Ectodermal cell (in vitro differentiated cells): ENCODE results near the gene STYXL2.

Source experiments
- H3K27ac ChIP-seq: 2 replicates; pipeline ENCODE4 v1.7.0; 2013; ENCODE audit warnings: mild to moderate bottlenecking, low read depth, low read length; ENCODE audit not compliant: insufficient read depth, poor library complexity, severe bottlenecking
- H3K27me3 ChIP-seq: 2 replicates; pipeline ENCODE4 v1.7.0; 2013; ENCODE audit warnings: mild to moderate bottlenecking, low read length; ENCODE audit not compliant: insufficient read depth, control insufficient read depth, poor library complexity, severe bottlenecking
- H3K36me3 ChIP-seq: one replicate; pipeline ENCODE4 v1.7.0; 2013; ENCODE audit warnings: low read length; ENCODE audit not compliant: control insufficient read depth, insufficient read depth
- H3K4me1 ChIP-seq: one replicate; pipeline ENCODE4 v1.7.0; 2013; ENCODE audit warnings: low read length; ENCODE audit not compliant: control insufficient read depth, insufficient read depth
- H3K4me3 ChIP-seq: 2 replicates; pipeline ENCODE4 v1.7.0; 2013; ENCODE audit warnings: low read depth, low read length, control low read depth; ENCODE audit not compliant: insufficient read depth
- H3K9me3 ChIP-seq: 2 replicates; pipeline ENCODE4 v1.7.0; 2013; ENCODE audit warnings: mild to moderate bottlenecking, low read length, moderate library complexity; ENCODE audit not compliant: control insufficient read depth
- WGBS, 2 experiments: methylation state at CpG; one replicate each; pipeline ENCODE4 v1.1.7; 2013; ENCODE audit warnings: missing lambda C conversion rate in 2 of 2; 5-methylcytosine and 5-hydroxymethylcytosine counted together

STYXL2 gene

DNA sequence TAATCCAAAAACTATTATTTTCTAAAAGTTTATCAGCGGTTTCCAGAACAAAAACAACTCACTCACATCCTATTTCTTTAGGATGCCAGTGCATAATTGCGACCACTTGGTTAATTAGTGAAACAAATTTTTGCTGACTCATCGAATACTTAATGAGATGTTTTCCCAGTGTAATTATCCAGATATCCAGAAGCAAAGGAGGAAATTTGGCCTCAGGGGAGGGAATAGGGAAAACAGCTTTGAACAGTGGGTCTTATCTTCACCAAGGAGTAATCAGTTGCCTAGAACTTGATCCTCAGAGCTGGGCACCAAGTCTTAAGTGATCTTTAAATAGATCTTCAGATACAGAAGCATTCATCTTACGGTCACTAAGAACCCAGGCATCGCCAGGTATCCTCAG is 24.3 kb downstream of the STYXL2 start:
- H3K9me3 ChIP-seq: no peaks in the 10 kb centered on the region
- no peaks in the 10 kb centered on the region for H3K4me1 ChIP-seq
- no peak overlapping the region for H3K27ac ChIP-seq
- no peak overlapping the region for H3K4me3 ChIP-seq
- peaks cover 18% of the 10 kb centered on the region for H3K27me3 ChIP-seq
- no peaks in the 10 kb centered on the region for H3K36me3 ChIP-seq
- 91 to 92% methylated on average over 5 of the region's 5 CpGs for WGBS, 2 experiments

DNA sequence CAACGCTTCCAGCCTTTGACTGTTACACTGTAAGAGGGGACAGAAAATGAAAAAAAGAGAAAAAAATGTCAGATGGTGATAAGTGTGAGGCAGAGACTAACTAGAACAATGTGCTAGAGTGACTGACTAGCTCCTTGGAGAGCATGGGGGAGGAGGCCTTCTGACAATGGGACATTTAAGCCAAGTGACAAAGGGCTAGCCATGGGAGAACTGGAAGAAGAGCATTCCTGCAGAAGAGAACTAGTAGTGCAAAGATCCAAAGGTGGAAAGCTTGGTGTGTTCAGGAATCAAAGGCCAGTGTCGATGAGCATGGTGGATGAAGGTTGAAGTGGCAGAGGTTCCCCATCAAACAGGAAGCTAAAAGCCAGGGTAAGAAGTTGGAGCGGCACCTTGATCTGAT is 25.8 kb downstream of the STYXL2 start:
- Histone ChIP-seq H3K36me3 (no peaks in the 10 kb centered on the region), H3K27me3 (peaks cover 18% of the 10 kb centered on the region), H3K4me3 (no peak overlapping the region), H3K27ac (no peak overlapping the region), H3K9me3 (no peaks in the 10 kb centered on the region), H3K4me1 (no peaks in the 10 kb centered on the region)
- 89 to 94% methylated on average over 3 of the region's 3 CpGs for WGBS, 2 experiments

- WGBS, 2 experiments: 78% methylated on average over 13 of the region's 13 CpGs
- H3K4me3 ChIP-seq: peak overlapping the region; percentile 19
These were observed 27.0 kb downstream of the STYXL2 start for GRCh38 chr1:167120899-167121298.

DNA sequence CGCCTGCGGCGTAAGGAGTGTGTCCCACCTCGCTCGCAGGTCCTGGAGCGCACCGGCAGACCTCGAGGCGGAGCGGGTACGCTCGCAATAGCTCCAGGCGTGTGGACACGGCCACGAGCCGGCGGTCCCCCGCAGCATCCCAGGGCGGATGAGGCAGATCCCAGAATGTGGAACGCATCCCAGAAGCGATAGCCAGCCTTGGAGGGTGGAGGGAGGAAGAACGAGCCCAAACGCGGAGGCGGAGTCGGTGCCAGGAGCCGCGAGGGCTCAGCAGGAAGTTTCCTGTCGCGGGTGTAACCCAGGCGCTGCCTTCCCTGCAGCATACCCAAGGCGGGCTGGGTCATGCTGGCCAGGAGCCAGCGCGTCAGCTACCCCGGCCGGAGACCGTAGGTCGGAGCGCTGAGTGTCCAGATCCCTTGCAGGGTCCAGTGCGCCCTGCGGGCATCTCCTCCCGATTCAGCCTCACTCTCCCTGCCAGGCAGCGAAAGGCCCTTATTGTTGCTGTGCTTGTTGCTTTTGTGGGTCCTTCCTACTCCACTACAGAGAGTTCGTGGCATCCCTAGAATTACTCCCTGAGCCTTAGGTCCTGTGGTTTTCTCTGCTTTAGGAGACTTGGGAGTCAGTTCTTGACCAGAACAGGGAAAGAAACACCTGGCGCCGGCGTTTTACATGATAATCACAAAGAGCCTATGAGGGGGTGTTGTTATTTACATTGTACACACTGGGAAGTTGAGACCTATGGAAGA is 27.7 kb downstream of the STYXL2 start:
- Histone ChIP-seq H3K9me3 (no peaks in the 10 kb centered on the region), H3K27ac (no peak overlapping the region), H3K4me3 (peak overlapping the region; percentile 19), H3K27me3 (peaks cover 18% of the 10 kb centered on the region), H3K36me3 (no peaks in the 10 kb centered on the region), H3K4me1 (no peaks in the 10 kb centered on the region)
- WGBS, 2 experiments: 23 to 26% methylated on average over 47 of the region's 47 CpGs

More at GRCh38 chr1:167120899-167121298, 27.0 kb downstream of the STYXL2 start:
- Histone ChIP-seq H3K36me3 (no peaks in the 10 kb centered on the region), H3K4me1 (no peaks in the 10 kb centered on the region), H3K27me3 (peaks cover 18% of the 10 kb centered on the region), H3K27ac (no peak overlapping the region), H3K9me3 (no peaks in the 10 kb centered on the region)

DNA sequence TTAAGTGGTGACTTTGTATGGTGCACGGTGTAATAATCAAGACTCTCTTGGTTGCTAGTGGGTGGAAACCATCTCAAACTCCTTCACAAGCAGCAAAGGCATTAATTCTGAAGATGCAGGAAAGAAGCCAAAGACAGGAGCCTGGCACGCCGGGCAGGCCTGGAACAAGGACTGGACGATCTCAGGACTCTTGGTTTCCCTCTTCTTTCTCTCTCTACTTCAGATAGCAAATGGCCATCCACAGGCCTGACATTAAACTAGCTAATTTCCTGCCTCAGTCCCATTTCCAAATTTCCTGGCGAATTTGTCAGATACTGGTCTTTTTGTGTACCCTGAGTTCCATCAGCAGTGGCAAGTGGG is 28.2 kb downstream of the STYXL2 start:
- Histone ChIP-seq H3K36me3 (no peaks in the 10 kb centered on the region), H3K4me1 (no peaks in the 10 kb centered on the region), H3K9me3 (no peaks in the 10 kb centered on the region), H3K27ac (no peak overlapping the region), H3K27me3 (peaks cover 18% of the 10 kb centered on the region), H3K4me3 (no peak overlapping the region)
- WGBS, 2 experiments: 76 to 79% methylated on average over 5 of the region's 5 CpGs

DNA sequence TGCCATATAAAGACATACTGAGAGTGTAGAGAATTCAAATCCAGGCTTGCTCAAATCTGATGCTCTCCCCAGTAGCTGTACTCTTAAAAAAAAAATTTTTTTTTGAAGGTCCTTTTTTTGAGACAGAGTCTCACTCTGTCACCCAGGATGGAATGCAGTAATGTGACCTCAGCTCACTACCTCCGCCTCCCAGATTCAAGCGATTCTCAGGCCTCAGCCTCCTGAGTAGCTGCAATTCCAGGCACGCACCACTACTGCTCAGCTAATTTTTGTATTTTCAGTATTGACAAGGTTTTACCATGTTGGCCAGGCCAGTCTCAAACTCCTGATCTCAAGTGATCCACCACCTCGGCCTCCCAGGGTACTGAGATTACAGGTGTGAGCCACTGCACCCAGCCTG is 28.7 kb downstream of the STYXL2 start:
- Histone ChIP-seq H3K4me1 (no peaks in the 10 kb centered on the region), H3K9me3 (no peaks in the 10 kb centered on the region), H3K27me3 (peaks cover 18% of the 10 kb centered on the region), H3K36me3 (no peaks in the 10 kb centered on the region), H3K27ac (no peak overlapping the region), H3K4me3 (no peak overlapping the region)
- 83 to 84% methylated on average over 4 of the region's 4 CpGs for WGBS, 2 experiments

- Histone ChIP-seq H3K9me3 (no peaks in the 10 kb centered on the region), H3K27me3 (peaks cover 12% of the 10 kb centered on the region)
- 94 to 95% methylated on average over 28 of the region's 28 CpGs for WGBS, 2 experiments
These were observed 32.4 kb downstream of the STYXL2 start for GRCh38 chr1:167126317-167126716.

DNA sequence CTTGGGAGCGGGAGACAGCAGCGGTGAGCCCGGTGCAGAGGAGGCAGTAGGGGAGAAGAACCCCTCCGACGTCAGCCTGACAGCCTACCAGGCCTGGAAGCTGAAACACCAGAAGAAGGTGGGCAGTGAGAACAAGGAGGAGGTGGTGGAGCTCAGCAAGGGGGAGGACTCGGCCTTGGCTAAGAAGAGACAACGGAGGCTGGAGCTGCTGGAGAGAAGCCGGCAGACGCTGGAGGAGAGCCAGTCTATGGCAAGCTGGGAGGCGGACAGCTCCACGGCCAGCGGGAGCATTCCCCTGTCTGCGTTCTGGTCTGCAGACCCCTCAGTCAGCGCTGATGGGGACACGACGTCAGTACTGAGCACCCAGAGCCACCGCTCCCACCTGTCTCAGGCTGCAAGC is 32.9 kb downstream of the STYXL2 start:
- no peaks in the 10 kb centered on the region for H3K4me1 ChIP-seq
- peaks cover 7% of the 10 kb centered on the region for H3K27me3 ChIP-seq
- 93 to 94% methylated on average over 17 of the region's 17 CpGs for WGBS, 2 experiments
- H3K36me3 ChIP-seq: no peaks in the 10 kb centered on the region
- no peaks in the 10 kb centered on the region for H3K9me3 ChIP-seq
- H3K4me3 ChIP-seq: no peak overlapping the region
- no peak overlapping the region for H3K27ac ChIP-seq

More at GRCh38 chr1:167126317-167126716, 32.4 kb downstream of the STYXL2 start:
- no peak overlapping the region for H3K27ac ChIP-seq
- H3K4me3 ChIP-seq: no peak overlapping the region
- no peaks in the 10 kb centered on the region for H3K4me1 ChIP-seq
- no peaks in the 10 kb centered on the region for H3K36me3 ChIP-seq

DNA sequence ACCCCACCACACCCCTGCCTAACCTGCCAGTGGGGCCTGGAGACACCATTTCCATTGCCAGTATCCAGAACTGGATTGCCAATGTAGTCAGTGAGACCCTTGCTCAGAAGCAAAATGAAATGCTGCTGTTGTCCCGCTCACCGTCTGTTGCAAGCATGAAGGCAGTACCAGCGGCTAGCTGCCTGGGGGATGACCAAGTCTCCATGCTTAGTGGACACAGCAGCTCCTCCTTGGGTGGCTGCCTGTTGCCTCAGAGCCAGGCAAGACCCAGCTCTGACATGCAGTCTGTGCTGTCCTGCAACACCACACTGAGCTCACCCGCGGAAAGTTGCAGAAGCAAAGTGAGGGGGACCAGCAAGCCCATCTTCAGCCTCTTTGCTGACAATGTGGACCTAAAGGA is 33.4 kb downstream of the STYXL2 start:
- Histone ChIP-seq H3K4me3 (no peak overlapping the region), H3K4me1 (peaks cover 1% of the 10 kb centered on the region), H3K27me3 (peaks cover 3% of the 10 kb centered on the region), H3K27ac (no peak overlapping the region), H3K36me3 (no peaks in the 10 kb centered on the region), H3K9me3 (no peaks in the 10 kb centered on the region)
- 94 to 97% methylated on average over 5 of the region's 5 CpGs for WGBS, 2 experiments

GRCh38 chr1:167127661-167128060 is 33.8 kb downstream of the STYXL2 start:
- Histone ChIP-seq H3K27me3 (no peaks in the 10 kb centered on the region), H3K4me3 (no peak overlapping the region), H3K36me3 (no peaks in the 10 kb centered on the region), H3K27ac (no peak overlapping the region), H3K4me1 (peaks cover 6% of the 10 kb centered on the region), H3K9me3 (no peaks in the 10 kb centered on the region)
- 93 to 96% methylated on average over 5 of the region's 5 CpGs for WGBS, 2 experiments
